Caco-2 (cell line): Measurements from ENCODE around the gene MACROD2. TPM values are rescaled to one million over a fixed set of nuclear protein-coding genes. Genes with fewer than 3 reads are reported as not detected.

Experiments
- BruUV-seq: library from RNA; stranded (reverse); fragments of 400-500 nt; replicated peaks from 2 replicates; lab custom pipeline; 2021; lab: Mats Ljungman, UMichigan
- CTCF ChIA-PET: fragments of 300-600 bp; sonication (Branson Sonifier 250); formaldehyde crosslinking; loops from one replicate; lab custom pipeline; 2022; ENCODE audit warnings: antibody characterized with exemption; lab: Charles Lee
- POLR2A ChIA-PET: fragments of 300-600 bp; sonication (Branson Sonifier 250); formaldehyde crosslinking; loops from one replicate; lab custom pipeline; 2022; ENCODE audit warnings: antibody characterized with exemption; lab: Charles Lee
- DNase-seq, 2 experiments: peaks; one replicate each; pipeline versions ENCODE4 v3.0.0 to v3.0.0-alpha.2; 2020 to 2022
- H3K27me3 ChIP-seq: replicated peaks from 2 replicates; pipeline ENCODE4 v1.6.0; 2011; ENCODE audit warnings: low read length; ENCODE audit not compliant: control insufficient read depth, insufficient read depth
- H3K36me3 ChIP-seq: 2 replicates; pipeline ENCODE4 v1.5.1; 2011; ENCODE audit warnings: low read length; ENCODE audit not compliant: control insufficient read depth, insufficient read depth
- H3K4me1 ChIP-seq: fragments of 250-450 bp; sonication (Bioruptor Pico); 2 replicates; pipeline ENCODE4 v1.5.1; 2020; ENCODE audit warnings: mild to moderate bottlenecking
- H3K4me3 ChIP-seq: 2 replicates; pipeline ENCODE4 v1.5.1; 2011; ENCODE audit warnings: low read depth, mild to moderate bottlenecking, control low read depth, low read length
- H3K9me3 ChIP-seq: fragments of 250-450 bp; sonication (Bioruptor Pico); 2 replicates; pipeline ENCODE4 v1.5.1; 2020; ENCODE audit warnings: mild to moderate bottlenecking, moderate library complexity
- H3K27ac Mint-ChIP-seq: one replicate; pipeline ENCODE4 v1.8.0; 2022; ENCODE audit warnings: mixed read lengths; ENCODE audit not compliant: unreplicated experiment
- H3K27me3 Mint-ChIP-seq: one replicate; pipeline ENCODE4 v1.8.0; 2022; ENCODE audit warnings: mixed read lengths; ENCODE audit not compliant: insufficient read depth, unreplicated experiment
- H3K36me3 Mint-ChIP-seq: one replicate; pipeline ENCODE4 v1.8.0; 2022; ENCODE audit warnings: mild to moderate bottlenecking, mixed read lengths; ENCODE audit not compliant: insufficient read depth, unreplicated experiment
- H3K4me1 Mint-ChIP-seq: one replicate; pipeline ENCODE4 v1.8.0; 2022; ENCODE audit warnings: low read depth, mixed read lengths; ENCODE audit not compliant: unreplicated experiment
- H3K4me3 Mint-ChIP-seq: one replicate; pipeline ENCODE4 v1.8.0; 2022; ENCODE audit warnings: mild to moderate bottlenecking, moderate library complexity, mixed read lengths; ENCODE audit not compliant: unreplicated experiment
- H3K9me3 Mint-ChIP-seq: one replicate; pipeline ENCODE4 v1.8.0; 2022; ENCODE audit warnings: mixed read lengths; ENCODE audit not compliant: unreplicated experiment
- intact Hi-C: fragments of 100-400 bp; cut with micrococcal nuclease; formaldehyde crosslinking; loops from one replicate; pipeline ENCODE4 v1.10.0; 2022; ENCODE audit not compliant: unreplicated experiment
- total RNA-seq: library from RNA; stranded (reverse); gene quantifications from 2 replicates; pipeline ENCODE4 v1.2.3, GENCODE V29; 2022
- TF ChIP-seq, protein P1 (sequence below), 2 experiments: fragments of 200-600 bp in 1 of 2; IDR thresholded peaks; 1 replicate in 1 of 2; 2 replicates in 1 of 2; pipeline versions ENCODE4 v1.5.1 to v1.8.0; 2011 to 2022; ENCODE audit warnings: antibody characterized with exemption in 1 of 2, control low read depth in 1 of 2, inconsistent platforms in 1 of 2, low read depth in 1 of 2, low read length in 1 of 2, mild to moderate bottlenecking in 1 of 2, moderate library complexity in 1 of 2; ENCODE audit not compliant: insufficient read depth in 1 of 2, severe bottlenecking in 1 of 2, unreplicated experiment in 1 of 2

The MACROD2 gene
- total RNA-seq, 1 experiment from 2014 or later = 6.4 TPM

DNA sequence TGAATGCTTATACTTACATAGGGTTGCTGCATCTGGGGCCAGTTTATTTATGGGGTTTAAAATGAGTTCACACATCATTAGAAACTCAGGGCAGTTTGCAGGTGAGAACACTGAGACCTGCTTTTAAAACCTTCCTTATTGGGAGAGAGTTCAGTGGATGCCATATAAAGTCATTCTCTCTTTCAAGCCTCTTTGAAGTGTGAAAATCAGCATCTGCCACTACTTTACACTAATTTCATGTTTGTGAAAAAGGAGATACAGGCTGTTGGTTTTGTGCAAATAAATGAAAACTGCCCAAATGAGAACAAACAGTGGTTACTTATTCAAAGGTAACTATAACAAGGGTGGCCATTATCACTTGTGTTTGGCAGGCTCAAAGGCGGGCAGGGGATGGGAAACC, 2047.4 kb downstream of the MACROD2 start:
- TF ChIP-seq, protein P1, sequence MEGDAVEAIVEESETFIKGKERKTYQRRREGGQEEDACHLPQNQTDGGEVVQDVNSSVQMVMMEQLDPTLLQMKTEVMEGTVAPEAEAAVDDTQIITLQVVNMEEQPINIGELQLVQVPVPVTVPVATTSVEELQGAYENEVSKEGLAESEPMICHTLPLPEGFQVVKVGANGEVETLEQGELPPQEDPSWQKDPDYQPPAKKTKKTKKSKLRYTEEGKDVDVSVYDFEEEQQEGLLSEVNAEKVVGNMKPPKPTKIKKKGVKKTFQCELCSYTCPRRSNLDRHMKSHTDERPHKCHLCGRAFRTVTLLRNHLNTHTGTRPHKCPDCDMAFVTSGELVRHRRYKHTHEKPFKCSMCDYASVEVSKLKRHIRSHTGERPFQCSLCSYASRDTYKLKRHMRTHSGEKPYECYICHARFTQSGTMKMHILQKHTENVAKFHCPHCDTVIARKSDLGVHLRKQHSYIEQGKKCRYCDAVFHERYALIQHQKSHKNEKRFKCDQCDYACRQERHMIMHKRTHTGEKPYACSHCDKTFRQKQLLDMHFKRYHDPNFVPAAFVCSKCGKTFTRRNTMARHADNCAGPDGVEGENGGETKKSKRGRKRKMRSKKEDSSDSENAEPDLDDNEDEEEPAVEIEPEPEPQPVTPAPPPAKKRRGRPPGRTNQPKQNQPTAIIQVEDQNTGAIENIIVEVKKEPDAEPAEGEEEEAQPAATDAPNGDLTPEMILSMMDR (IDR thresholded peaks at IDR 0.05; ENCODE audit: insufficient read depth in 1 of 2, low read depth in 1 of 2, low read length in 1 of 2, severe bottlenecking in 1 of 2, unreplicated experiment in 1 of 2) = no peak
- Histone ChIP-seq H3K4me3 (no peak overlapping the region), H3K36me3 (no peaks in the 10 kb centered on the region), H3K27me3 (no peaks in the 10 kb centered on the region), H3K4me1 (no peaks in the 10 kb centered on the region), H3K9me3 (no peaks in the 10 kb centered on the region)
- Mint-ChIP-seq H3K4me1 (no peaks in the 10 kb centered on the region), H3K36me3 (no peaks in the 10 kb centered on the region), H3K4me3 (no peak overlapping the region), H3K27ac (no peak overlapping the region), H3K9me3 (no peaks in the 10 kb centered on the region), H3K27me3 (peaks cover 11% of the 10 kb centered on the region)
- BruUV-seq = no TSS peak
- DNase-seq = no peak
- intact Hi-C loops = no loop called here
- ChIA-PET POLR2A (no interaction called here), CTCF (no interaction called here)

DNA sequence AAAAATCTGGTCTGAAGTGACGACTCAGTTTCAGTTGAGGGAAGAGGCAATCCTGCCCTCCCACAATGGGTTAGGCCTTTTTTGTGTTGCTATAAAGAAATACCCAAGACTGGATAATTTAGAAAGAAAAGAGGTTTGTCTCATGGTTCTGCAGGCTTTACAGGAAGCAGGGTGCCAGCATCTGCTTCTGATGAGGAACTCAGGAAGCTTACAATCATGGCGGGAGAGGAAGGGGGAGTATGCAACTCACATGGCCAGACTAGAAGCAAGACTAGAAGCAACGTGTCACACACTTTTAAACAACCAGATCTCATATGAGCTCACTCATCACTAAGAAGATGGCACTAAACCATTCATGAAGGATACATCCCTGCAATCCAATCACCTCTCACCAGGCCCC, 2048.6 kb downstream of the MACROD2 start:
- peaks cover 12% of the 10 kb centered on the region for H3K27me3 Mint-ChIP-seq
- no peaks in the 10 kb centered on the region for H3K36me3 ChIP-seq
- H3K4me1 Mint-ChIP-seq = no peaks in the 10 kb centered on the region
- DNase-seq = no peak
- no TSS peak for BruUV-seq
- intact Hi-C loops = no loop called here
- no peak overlapping the region for H3K27ac Mint-ChIP-seq
- ChIA-PET POLR2A (no interaction called here), CTCF (no interaction called here)
- H3K4me3 Mint-ChIP-seq = no peak overlapping the region
- no peaks in the 10 kb centered on the region for H3K36me3 Mint-ChIP-seq
- no peak overlapping the region for H3K4me3 ChIP-seq
- H3K27me3 ChIP-seq = no peaks in the 10 kb centered on the region
- TF ChIP-seq, protein P1 (IDR thresholded peaks at IDR 0.05; ENCODE audit: insufficient read depth in 1 of 2, low read depth in 1 of 2, low read length in 1 of 2, severe bottlenecking in 1 of 2, unreplicated experiment in 1 of 2) = no peak
- H3K9me3 Mint-ChIP-seq = no peaks in the 10 kb centered on the region
- H3K4me1 ChIP-seq = no peaks in the 10 kb centered on the region
- H3K9me3 ChIP-seq = no peaks in the 10 kb centered on the region

DNA sequence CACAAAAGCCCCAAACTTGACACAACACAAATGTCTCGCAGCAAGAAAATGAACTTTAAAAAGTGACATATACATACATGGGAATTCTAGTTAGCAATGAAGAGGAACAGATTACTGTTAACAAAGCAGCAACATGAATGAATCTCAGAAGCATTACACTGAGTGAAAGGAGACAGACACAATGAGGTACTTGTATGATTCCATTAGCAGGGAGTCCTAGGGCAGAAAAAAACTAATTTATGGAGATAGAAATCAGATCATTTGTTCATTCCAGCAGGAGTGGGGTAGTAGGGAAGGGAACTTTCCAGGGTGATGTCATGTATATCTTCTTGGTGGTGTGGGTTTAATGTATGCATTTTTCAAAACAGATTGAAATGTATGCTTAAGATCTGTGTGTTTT, 2053.6 kb downstream of the MACROD2 start:
- H3K4me1 ChIP-seq = no peaks in the 10 kb centered on the region
- Mint-ChIP-seq H3K4me3 (no peak overlapping the region), H3K9me3 (no peaks in the 10 kb centered on the region), H3K27ac (no peak overlapping the region), H3K4me1 (no peaks in the 10 kb centered on the region), H3K36me3 (no peaks in the 10 kb centered on the region), H3K27me3 (peaks cover 7% of the 10 kb centered on the region)
- no peaks in the 10 kb centered on the region for H3K9me3 ChIP-seq
- TF ChIP-seq, protein P1 (IDR thresholded peaks at IDR 0.05; ENCODE audit: insufficient read depth in 1 of 2, low read depth in 1 of 2, low read length in 1 of 2, severe bottlenecking in 1 of 2, unreplicated experiment in 1 of 2) = no peak
- CTCF ChIA-PET = no interaction called here
- POLR2A ChIA-PET = no interaction called here
- H3K4me3 ChIP-seq = no peak overlapping the region
- intact Hi-C loops = no loop called here
- BruUV-seq = no TSS peak
- no peaks in the 10 kb centered on the region for H3K36me3 ChIP-seq
- DNase-seq = no peak
- H3K27me3 ChIP-seq = no peaks in the 10 kb centered on the region
